NCI-H1092 treated with DMSO at 0.1 percent for 48 hours (cell line): ENCODE measurements around the gene LUZP4.
"Not testable (repeated sequence)": the region's sequence is repeated elsewhere in the genome, so short reads cannot be mapped to it uniquely, and the experiment has no call there.

ENCODE experiments used
- DNase-seq: peaks from one replicate; lab custom pipeline; 2025; lab: John Stamatoyannopoulos, UW

LUZP4 gene

GRCh38 chrX:115289465-115289864 lies at the start of gene LUZP4:
LUZP4 (plus strand) TSS chrX:115289715; CDS start chrX:115289760, 45 bp downstream.
- DNase-seq: no peak

- no peak for DNase-seq
Measured at GRCh38 chrX:115251458-115252233, 37.9 kb upstream of the LUZP4 start.

GRCh38 chrX:115255003-115255402 lies 34.5 kb upstream of the LUZP4 start:
- DNase-seq: no peak

GRCh38 chrX:115257711-115258110 lies 31.8 kb upstream of the LUZP4 start:
- DNase-seq: no peak

GRCh38 chrX:115259238-115259875 lies 30.2 kb upstream of the LUZP4 start:
- DNase-seq: no peak

- DNase-seq: no peak
Measured at GRCh38 chrX:115260330-115260729, 29.2 kb upstream of the LUZP4 start.

- no peak for DNase-seq
Measured at GRCh38 chrX:115261148-115261547, 28.4 kb upstream of the LUZP4 start.

- DNase-seq: no peak
Measured at GRCh38 chrX:115264009-115264408, 25.5 kb upstream of the LUZP4 start.

- DNase-seq: peak; percentile 1
Measured at GRCh38 chrX:115266300-115266699, 23.2 kb upstream of the LUZP4 start.

- peak; percentile 8 for DNase-seq
Measured at GRCh38 chrX:115268421-115268820, 21.1 kb upstream of the LUZP4 start.

- DNase-seq: no peak
Measured at GRCh38 chrX:115269051-115269683, 20.3 kb upstream of the LUZP4 start.

GRCh38 chrX:115284877-115285276 lies 4.6 kb upstream of the LUZP4 start:
- no peak for DNase-seq

- DNase-seq: no peak
Measured at GRCh38 chrX:115297189-115297588, 7.7 kb downstream of the LUZP4 start.

- no peak for DNase-seq
Measured at GRCh38 chrX:115311139-115311538, 21.6 kb downstream of the LUZP4 start.

- no peak for DNase-seq
Measured at GRCh38 chrX:115311601-115312001, 22.1 kb downstream of the LUZP4 start.

- DNase-seq: no peak
Measured at GRCh38 chrX:115318139-115318538, 28.6 kb downstream of the LUZP4 start.

GRCh38 chrX:115322375-115322774 lies 32.9 kb downstream of the LUZP4 start:
- DNase-seq: no peak

- DNase-seq: no peak
Measured at GRCh38 chrX:115324194-115324593, 34.7 kb downstream of the LUZP4 start.

- not testable (repeated sequence) for DNase-seq
Measured at GRCh38 chrX:115329282-115329681, 39.8 kb downstream of the LUZP4 start.

- peak; percentile 69 for DNase-seq
Measured at GRCh38 chrX:115330498-115331168, 41.1 kb downstream of the LUZP4 start.

GRCh38 chrX:115332832-115333231 lies 43.3 kb downstream of the LUZP4 start:
- no peak for DNase-seq

GRCh38 chrX:115333446-115333845 lies 43.9 kb downstream of the LUZP4 start:
- DNase-seq: no peak
